Measurements from ENCODE around the gene FAM234B. TPM values are rescaled to one million over a fixed set of nuclear protein-coding genes. Genes with fewer than 3 reads are reported as not detected.
"Not testable (repeated sequence)": the region's sequence is repeated elsewhere in the genome, so short reads cannot be mapped to it uniquely, and the experiment has no call there.

FAM234B gene
- total RNA-seq, 1 donor from 2014 or later, result 3.7 TPM

DNA sequence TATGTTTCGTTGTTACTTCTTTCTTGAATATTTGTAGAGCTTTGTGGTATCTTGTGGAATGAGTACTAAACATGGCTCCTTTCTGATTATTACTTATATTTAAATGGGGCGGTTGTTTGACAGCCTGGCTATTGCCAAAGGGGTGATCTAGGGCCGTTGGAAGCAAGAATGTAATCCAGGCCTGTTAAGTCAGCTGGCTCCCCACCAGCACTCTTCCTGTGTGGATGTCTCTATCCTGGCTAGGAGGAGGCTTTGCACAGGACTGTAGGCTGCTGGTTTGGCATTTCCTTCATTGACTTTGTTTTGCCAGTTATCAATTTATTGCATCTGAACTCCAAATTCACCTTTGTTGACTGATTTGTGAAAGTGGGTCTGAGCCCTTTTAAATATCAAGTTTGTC lies 5.6 kb downstream of the FAM234B start:
- H3K4me1 ChIP-seq (ENCODE audit: control insufficient read depth in 3 of 3, insufficient read depth in 3 of 3, low read length in 3 of 3), result peaks cover 0 to 8% (median 2%) of the 10 kb centered on the region in 3 donors
- no peak overlapping the region for H3K4me3 ChIP-seq (ENCODE audit: low read length in 3 of 3)
- H3K27me3 ChIP-seq (ENCODE audit: control insufficient read depth in 3 of 3, insufficient read depth in 3 of 3, low read length in 3 of 3), result no peaks in the 10 kb centered on the region
- H3K9me3 ChIP-seq (ENCODE audit: control insufficient read depth in 3 of 3, low read length in 3 of 3), result no peaks in the 10 kb centered on the region
- no peak overlapping the region for H3K27ac ChIP-seq (ENCODE audit: low read depth, low read length)
- H3K9ac ChIP-seq (ENCODE audit: low read depth in 1 of 3, low read length in 3 of 3), result no peak overlapping the region
- no peaks in the 10 kb centered on the region for H3K36me3 ChIP-seq (ENCODE audit: control insufficient read depth in 3 of 3, insufficient read depth in 3 of 3, low read length in 3 of 3)

DNA sequence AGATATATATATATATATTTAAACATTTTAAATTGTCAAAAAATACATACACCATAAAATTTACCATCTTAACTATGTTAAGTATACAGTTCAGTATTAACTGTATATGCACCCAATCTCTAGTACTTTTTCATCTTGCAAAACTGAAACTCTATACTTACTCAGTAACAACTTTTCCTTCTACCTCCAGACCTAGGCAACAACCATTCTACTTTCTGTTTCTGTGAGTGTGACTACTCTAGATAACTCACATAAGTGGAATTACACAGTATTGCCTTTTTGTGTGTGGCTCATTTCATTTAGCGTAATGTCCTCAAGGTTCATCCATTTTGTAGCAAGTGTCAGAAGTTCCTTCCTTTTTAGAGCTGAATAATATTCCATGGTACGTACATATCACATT lies 8.2 kb downstream of the FAM234B start:
- no peak overlapping the region for H3K27ac ChIP-seq (ENCODE audit: low read depth, low read length)
- no peaks in the 10 kb centered on the region for H3K36me3 ChIP-seq (ENCODE audit: control insufficient read depth in 3 of 3, insufficient read depth in 3 of 3, low read length in 3 of 3)
- peaks cover 0 to 5% (median 0%) of the 10 kb centered on the region in 3 donors for H3K4me1 ChIP-seq (ENCODE audit: control insufficient read depth in 3 of 3, insufficient read depth in 3 of 3, low read length in 3 of 3)
- no peaks in the 10 kb centered on the region for H3K9me3 ChIP-seq (ENCODE audit: control insufficient read depth in 3 of 3, low read length in 3 of 3)
- no peak overlapping the region for H3K9ac ChIP-seq (ENCODE audit: low read depth in 1 of 3, low read length in 3 of 3)
- H3K4me3 ChIP-seq (ENCODE audit: low read length in 3 of 3), result no peak overlapping the region
- no peaks in the 10 kb centered on the region for H3K27me3 ChIP-seq (ENCODE audit: control insufficient read depth in 3 of 3, insufficient read depth in 3 of 3, low read length in 3 of 3)

GRCh38 chr12:13053617-13054016 lies 9.4 kb downstream of the FAM234B start:
- not testable (repeated sequence) for H3K4me3 ChIP-seq (ENCODE audit: low read length in 3 of 3); H3K27ac ChIP-seq (ENCODE audit: low read depth, low read length); H3K36me3 ChIP-seq (ENCODE audit: control insufficient read depth in 3 of 3, insufficient read depth in 3 of 3, low read length in 3 of 3); H3K9ac ChIP-seq (ENCODE audit: low read depth in 1 of 3, low read length in 3 of 3); H3K27me3 ChIP-seq (ENCODE audit: control insufficient read depth in 3 of 3, insufficient read depth in 3 of 3, low read length in 3 of 3); H3K4me1 ChIP-seq (ENCODE audit: control insufficient read depth in 3 of 3, insufficient read depth in 3 of 3, low read length in 3 of 3); H3K9me3 ChIP-seq (ENCODE audit: control insufficient read depth in 3 of 3, low read length in 3 of 3)

- Histone ChIP-seq H3K4me1 (ENCODE audit: control insufficient read depth in 3 of 3, insufficient read depth in 3 of 3, low read length in 3 of 3) (no peaks in the 10 kb centered on the region), H3K9ac (ENCODE audit: low read depth in 1 of 3, low read length in 3 of 3) (no peak overlapping the region), H3K27ac (ENCODE audit: low read depth, low read length) (no peak overlapping the region), H3K4me3 (ENCODE audit: low read length in 3 of 3) (no peak overlapping the region), H3K9me3 (ENCODE audit: control insufficient read depth in 3 of 3, low read length in 3 of 3) (no peaks in the 10 kb centered on the region), H3K27me3 (ENCODE audit: control insufficient read depth in 3 of 3, insufficient read depth in 3 of 3, low read length in 3 of 3) (no peaks in the 10 kb centered on the region), H3K36me3 (ENCODE audit: control insufficient read depth in 3 of 3, insufficient read depth in 3 of 3, low read length in 3 of 3) (peaks cover 15 to 32% (median 21%) of the 10 kb centered on the region in 3 donors)
These were observed 16.4 kb downstream of the FAM234B start for GRCh38 chr12:13060581-13060980.

DNA sequence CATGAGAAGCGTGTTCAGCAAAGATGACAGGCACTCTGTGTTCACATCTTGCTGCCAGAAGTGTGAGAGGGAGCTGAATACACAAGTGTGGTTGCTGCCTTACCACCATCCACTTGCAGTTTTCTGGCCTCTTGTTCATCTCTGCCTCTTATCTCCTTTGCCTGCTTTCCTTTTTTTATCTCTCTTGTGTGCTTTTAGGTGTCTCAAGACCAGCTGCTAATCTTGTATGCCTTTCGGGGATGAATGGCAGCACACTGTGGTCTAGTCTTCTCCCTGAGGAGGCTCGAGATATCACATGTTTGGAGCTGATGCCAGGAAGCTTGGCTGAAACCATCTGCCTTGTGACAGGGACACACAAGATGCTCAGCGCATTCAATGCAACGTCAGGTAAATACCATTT lies 17.2 kb downstream of the FAM234B start:
- Histone ChIP-seq H3K9ac (ENCODE audit: low read depth in 1 of 3, low read length in 3 of 3) (no peak overlapping the region), H3K27me3 (ENCODE audit: control insufficient read depth in 3 of 3, insufficient read depth in 3 of 3, low read length in 3 of 3) (no peaks in the 10 kb centered on the region), H3K4me3 (ENCODE audit: low read length in 3 of 3) (no peak overlapping the region), H3K27ac (ENCODE audit: low read depth, low read length) (no peak overlapping the region), H3K4me1 (ENCODE audit: control insufficient read depth in 3 of 3, insufficient read depth in 3 of 3, low read length in 3 of 3) (no peaks in the 10 kb centered on the region), H3K36me3 (ENCODE audit: control insufficient read depth in 3 of 3, insufficient read depth in 3 of 3, low read length in 3 of 3) (peaks cover 15 to 32% (median 21%) of the 10 kb centered on the region in 3 donors), H3K9me3 (ENCODE audit: control insufficient read depth in 3 of 3, low read length in 3 of 3) (no peaks in the 10 kb centered on the region)

- no peaks in the 10 kb centered on the region for H3K9me3 ChIP-seq (ENCODE audit: control insufficient read depth in 3 of 3, low read length in 3 of 3)
- H3K27me3 ChIP-seq (ENCODE audit: control insufficient read depth in 3 of 3, insufficient read depth in 3 of 3, low read length in 3 of 3), result no peaks in the 10 kb centered on the region
- H3K4me3 ChIP-seq (ENCODE audit: low read length in 3 of 3), result no peak overlapping the region
- H3K27ac ChIP-seq (ENCODE audit: low read depth, low read length), result no peak overlapping the region
- no peak overlapping the region for H3K9ac ChIP-seq (ENCODE audit: low read depth in 1 of 3, low read length in 3 of 3)
- H3K4me1 ChIP-seq (ENCODE audit: control insufficient read depth in 3 of 3, insufficient read depth in 3 of 3, low read length in 3 of 3), result no peaks in the 10 kb centered on the region
- peaks cover 20 to 32% (median 29%) of the 10 kb centered on the region in 3 donors for H3K36me3 ChIP-seq (ENCODE audit: control insufficient read depth in 3 of 3, insufficient read depth in 3 of 3, low read length in 3 of 3)
These were observed 18.5 kb downstream of the FAM234B start for GRCh38 chr12:13062669-13063068.

DNA sequence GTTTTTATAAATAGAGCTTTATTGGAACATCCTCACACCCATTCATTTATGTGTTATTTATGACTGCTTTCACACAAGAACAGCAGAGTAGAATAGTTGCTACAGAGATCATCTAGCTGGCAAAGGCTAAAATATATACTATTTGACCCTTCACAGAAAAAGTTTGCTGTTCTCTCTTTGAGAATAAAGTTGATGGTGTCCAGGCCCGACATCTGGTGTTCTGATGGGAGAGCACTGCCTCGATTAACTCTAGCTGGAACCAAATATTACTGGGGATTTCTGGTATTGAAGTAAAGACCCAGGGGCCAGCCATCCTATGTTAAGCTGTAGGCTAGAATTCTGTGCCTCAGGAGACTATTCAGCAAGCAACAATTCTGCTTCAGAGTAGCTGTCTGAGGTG lies 21.8 kb downstream of the FAM234B start:
- H3K36me3 ChIP-seq (ENCODE audit: control insufficient read depth in 3 of 3, insufficient read depth in 3 of 3, low read length in 3 of 3), result peaks cover 20 to 37% (median 27%) of the 10 kb centered on the region in 3 donors

GRCh38 chr12:13066459-13066858 lies 22.3 kb downstream of the FAM234B start:
- H3K27me3 ChIP-seq (ENCODE audit: control insufficient read depth in 3 of 3, insufficient read depth in 3 of 3, low read length in 3 of 3), result no peaks in the 10 kb centered on the region
- H3K27ac ChIP-seq (ENCODE audit: low read depth, low read length), result no peak overlapping the region
- no peaks in the 10 kb centered on the region for H3K9me3 ChIP-seq (ENCODE audit: control insufficient read depth in 3 of 3, low read length in 3 of 3)
- peaks cover 20 to 35% (median 28%) of the 10 kb centered on the region in 3 donors for H3K36me3 ChIP-seq (ENCODE audit: control insufficient read depth in 3 of 3, insufficient read depth in 3 of 3, low read length in 3 of 3)
- H3K4me3 ChIP-seq (ENCODE audit: low read length in 3 of 3), result no peak overlapping the region
- H3K4me1 ChIP-seq (ENCODE audit: control insufficient read depth in 3 of 3, insufficient read depth in 3 of 3, low read length in 3 of 3), result no peaks in the 10 kb centered on the region
- H3K9ac ChIP-seq (ENCODE audit: low read depth in 1 of 3, low read length in 3 of 3), result no peak overlapping the region

More for the DNA sequence above, 21.8 kb downstream of the FAM234B start:
- Histone ChIP-seq H3K9ac (ENCODE audit: low read depth in 1 of 3, low read length in 3 of 3) (no peak overlapping the region), H3K4me3 (ENCODE audit: low read length in 3 of 3) (no peak overlapping the region), H3K27ac (ENCODE audit: low read depth, low read length) (no peak overlapping the region), H3K27me3 (ENCODE audit: control insufficient read depth in 3 of 3, insufficient read depth in 3 of 3, low read length in 3 of 3) (no peaks in the 10 kb centered on the region), H3K9me3 (ENCODE audit: control insufficient read depth in 3 of 3, low read length in 3 of 3) (no peaks in the 10 kb centered on the region), H3K4me1 (ENCODE audit: control insufficient read depth in 3 of 3, insufficient read depth in 3 of 3, low read length in 3 of 3) (no peaks in the 10 kb centered on the region)

GRCh38 chr12:13067322-13067721 lies 23.1 kb downstream of the FAM234B start:
- no peak overlapping the region for H3K9ac ChIP-seq (ENCODE audit: low read depth in 1 of 3, low read length in 3 of 3)
- H3K4me1 ChIP-seq (ENCODE audit: control insufficient read depth in 3 of 3, insufficient read depth in 3 of 3, low read length in 3 of 3), result no peaks in the 10 kb centered on the region
- H3K36me3 ChIP-seq (ENCODE audit: control insufficient read depth in 3 of 3, insufficient read depth in 3 of 3, low read length in 3 of 3), result peaks cover 20 to 31% (median 30%) of the 10 kb centered on the region in 3 donors
- H3K4me3 ChIP-seq (ENCODE audit: low read length in 3 of 3), result no peak overlapping the region
- H3K9me3 ChIP-seq (ENCODE audit: control insufficient read depth in 3 of 3, low read length in 3 of 3), result no peaks in the 10 kb centered on the region
- H3K27me3 ChIP-seq (ENCODE audit: control insufficient read depth in 3 of 3, insufficient read depth in 3 of 3, low read length in 3 of 3), result no peaks in the 10 kb centered on the region
- no peak overlapping the region for H3K27ac ChIP-seq (ENCODE audit: low read depth, low read length)

GRCh38 chr12:13069380-13069779 lies 25.2 kb downstream of the FAM234B start:
- peaks cover 20 to 37% (median 28%) of the 10 kb centered on the region in 3 donors for H3K36me3 ChIP-seq (ENCODE audit: control insufficient read depth in 3 of 3, insufficient read depth in 3 of 3, low read length in 3 of 3)
- H3K4me3 ChIP-seq (ENCODE audit: low read length in 3 of 3), result no peak overlapping the region

More at GRCh38 chr12:13069380-13069779, 25.2 kb downstream of the FAM234B start:
- H3K27me3 ChIP-seq (ENCODE audit: control insufficient read depth in 3 of 3, insufficient read depth in 3 of 3, low read length in 3 of 3), result no peaks in the 10 kb centered on the region
- no peaks in the 10 kb centered on the region for H3K9me3 ChIP-seq (ENCODE audit: control insufficient read depth in 3 of 3, low read length in 3 of 3)
- no peak overlapping the region for H3K9ac ChIP-seq (ENCODE audit: low read depth in 1 of 3, low read length in 3 of 3)
- H3K4me1 ChIP-seq (ENCODE audit: control insufficient read depth in 3 of 3, insufficient read depth in 3 of 3, low read length in 3 of 3), result no peaks in the 10 kb centered on the region
- no peak overlapping the region for H3K27ac ChIP-seq (ENCODE audit: low read depth, low read length)

Measured in skeletal muscle tissue (tissue), 4 donors.